ENCODE results near the gene EXOC4. TPM values are rescaled to one million over a fixed set of nuclear protein-coding genes. Genes with fewer than 3 reads are reported as not detected.
A peak's percentile ranks its signal among the peaks of the same experiment; 100 is the strongest.

Gene EXOC4
- total and polyA plus RNA-seq, 2 donors (not counting 1 experiment from before 2014, with no cell fraction given) = 79.6 to 158 TPM

GRCh38 chr7:133310232-133310862 lies 57.5 kb downstream of the EXOC4 start:
- Histone ChIP-seq H3K9ac (ENCODE audit: insufficient read depth, low read length) (no peak overlapping the region), H3K36me3 (ENCODE audit: control insufficient read depth, insufficient read depth, low read length) (peaks cover 2% of the 10 kb centered on the region), H3K4me1 (ENCODE audit: control insufficient read depth, extremely low read depth, insufficient read depth, low read length) (no peaks in the 10 kb centered on the region), H4K20me1 (ENCODE audit: control insufficient read depth, extremely low read depth, insufficient read depth, low read length) (peaks cover 2% of the 10 kb centered on the region), H3K27ac (ENCODE audit: insufficient read depth, low read length) (no peak overlapping the region), H3K9me3 (ENCODE audit: control insufficient read depth, insufficient read depth, low read depth, low read length) (no peaks in the 10 kb centered on the region), H3K4me3 (replicated peaks in 1 of 4; ENCODE audit: control extremely low read depth in 1 of 4, insufficient read depth in 1 of 4, low read depth in 3 of 4, low read length in 4 of 4) (no peak overlapping the region), H3K4me2 (ENCODE audit: extremely low read depth, insufficient read depth, low read length) (no peak overlapping the region), H3K27me3 (ENCODE audit: control insufficient read depth, insufficient read depth, low read length) (no peaks in the 10 kb centered on the region), H3K79me2 (ENCODE audit: control insufficient read depth, insufficient read depth, low read length) (no peaks in the 10 kb centered on the region), H2AFZ (ENCODE audit: low read length) (no peak overlapping the region)
- DNase-seq (ENCODE audit: low read depth in 2 of 2) = peak; percentile 22 to 31
- TF ChIP-seq CTCF (conservative IDR thresholded peaks at IDR 0.05 in 1 of 2, IDR thresholded peaks at IDR 0.05 in 1 of 2; ENCODE audit: low read depth in 1 of 2, low read length in 2 of 2) (no peak), EZH2 (IDR thresholded peaks at IDR 0.05; ENCODE audit: low read length, missing control alignments) (no peak)

DNA sequence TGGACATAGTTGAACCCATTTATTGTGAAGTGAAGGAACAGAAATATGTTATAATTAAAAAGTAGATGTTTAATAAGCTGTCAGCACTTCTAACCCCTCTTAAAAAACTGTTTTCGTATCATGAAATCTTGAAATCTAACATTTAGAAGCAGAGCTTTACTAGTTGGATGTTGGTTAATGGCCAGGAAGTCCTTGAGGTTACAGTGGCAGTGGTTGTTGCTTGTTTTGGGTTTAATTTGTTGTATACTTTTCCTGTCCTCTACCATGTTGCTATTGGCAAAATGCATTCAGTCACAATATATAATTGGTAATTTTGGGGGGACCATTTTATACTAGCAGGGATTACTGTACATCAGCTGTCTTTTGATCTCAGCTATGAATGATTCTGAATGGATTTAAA lies 60.7 kb downstream of the EXOC4 start:
- Histone ChIP-seq H3K79me2 (ENCODE audit: control insufficient read depth, insufficient read depth, low read length) (no peaks in the 10 kb centered on the region), H3K27ac (ENCODE audit: insufficient read depth, low read length) (no peak overlapping the region), H3K4me1 (ENCODE audit: control insufficient read depth, extremely low read depth, insufficient read depth, low read length) (no peaks in the 10 kb centered on the region), H3K9ac (ENCODE audit: insufficient read depth, low read length) (no peak overlapping the region), H2AFZ (ENCODE audit: low read length) (no peak overlapping the region), H3K4me3 (replicated peaks in 1 of 4; ENCODE audit: control extremely low read depth in 1 of 4, insufficient read depth in 1 of 4, low read depth in 3 of 4, low read length in 4 of 4) (no peak overlapping the region), H3K9me3 (ENCODE audit: control insufficient read depth, insufficient read depth, low read depth, low read length) (no peaks in the 10 kb centered on the region), H3K36me3 (ENCODE audit: control insufficient read depth, insufficient read depth, low read length) (no peaks in the 10 kb centered on the region), H3K4me2 (ENCODE audit: extremely low read depth, insufficient read depth, low read length) (no peak overlapping the region), H4K20me1 (ENCODE audit: control insufficient read depth, extremely low read depth, insufficient read depth, low read length) (peaks cover 2% of the 10 kb centered on the region), H3K27me3 (ENCODE audit: control insufficient read depth, insufficient read depth, low read length) (no peaks in the 10 kb centered on the region)
- no peak for DNase-seq (ENCODE audit: low read depth in 2 of 2)
- TF ChIP-seq CTCF (conservative IDR thresholded peaks at IDR 0.05 in 1 of 2, IDR thresholded peaks at IDR 0.05 in 1 of 2; ENCODE audit: low read depth in 1 of 2, low read length in 2 of 2) (no peak), EZH2 (IDR thresholded peaks at IDR 0.05; ENCODE audit: low read length, missing control alignments) (no peak)

GRCh38 chr7:133314084-133314483 lies 61.2 kb downstream of the EXOC4 start:
- no peak for TF ChIP-seq CTCF (conservative IDR thresholded peaks at IDR 0.05 in 1 of 2, IDR thresholded peaks at IDR 0.05 in 1 of 2; ENCODE audit: low read depth in 1 of 2, low read length in 2 of 2)
- no peak for TF ChIP-seq EZH2 (IDR thresholded peaks at IDR 0.05; ENCODE audit: low read length, missing control alignments)
- DNase-seq (ENCODE audit: low read depth in 2 of 2) = no peak
- no peaks in the 10 kb centered on the region for H3K36me3 ChIP-seq (ENCODE audit: control insufficient read depth, insufficient read depth, low read length)
- no peaks in the 10 kb centered on the region for H3K79me2 ChIP-seq (ENCODE audit: control insufficient read depth, insufficient read depth, low read length)
- no peak overlapping the region for H3K4me3 ChIP-seq (replicated peaks in 1 of 4; ENCODE audit: control extremely low read depth in 1 of 4, insufficient read depth in 1 of 4, low read depth in 3 of 4, low read length in 4 of 4)
- H2AFZ ChIP-seq (ENCODE audit: low read length) = no peak overlapping the region
- H3K27ac ChIP-seq (ENCODE audit: insufficient read depth, low read length) = no peak overlapping the region
- H4K20me1 ChIP-seq (ENCODE audit: control insufficient read depth, extremely low read depth, insufficient read depth, low read length) = peaks cover 2% of the 10 kb centered on the region
- H3K27me3 ChIP-seq (ENCODE audit: control insufficient read depth, insufficient read depth, low read length) = no peaks in the 10 kb centered on the region
- no peak overlapping the region for H3K9ac ChIP-seq (ENCODE audit: insufficient read depth, low read length)
- H3K4me1 ChIP-seq (ENCODE audit: control insufficient read depth, extremely low read depth, insufficient read depth, low read length) = no peaks in the 10 kb centered on the region
- no peak overlapping the region for H3K4me2 ChIP-seq (ENCODE audit: extremely low read depth, insufficient read depth, low read length)
- no peaks in the 10 kb centered on the region for H3K9me3 ChIP-seq (ENCODE audit: control insufficient read depth, insufficient read depth, low read depth, low read length)

Data from fibroblast of lung (primary cell).